Parathyroid adenoma (tissue), 2 donors: Measurements from ENCODE around the gene CDK1.

ENCODE experiments used
- H2AFZ ChIP-seq: fragments of 300-600 bp; sonication (generic); one replicate; pipeline ENCODE4 v1.7.0; 2017; ENCODE audit warnings: antibody characterized with exemption, mild to moderate bottlenecking
- H3K27ac ChIP-seq: fragments of 300-600 bp; sonication (generic); one replicate; pipeline ENCODE4 v1.7.0; 2017
- H3K27me3 ChIP-seq: fragments of 300-600 bp; sonication (generic); one replicate; pipeline ENCODE4 v1.7.0; 2017; ENCODE audit warnings: low read length; ENCODE audit not compliant: control insufficient read depth, insufficient read depth
- H3K36me3 ChIP-seq: fragments of 300-600 bp; sonication (generic); one replicate; pipeline ENCODE4 v1.7.0; 2017; ENCODE audit warnings: low read length; ENCODE audit not compliant: control insufficient read depth, insufficient read depth
- H3K4me1 ChIP-seq: fragments of 300-600 bp; sonication (generic); one replicate; pipeline ENCODE4 v1.7.0; 2017; ENCODE audit warnings: control low read depth
- H3K4me2 ChIP-seq: fragments of 300-600 bp; sonication (generic); one replicate; pipeline ENCODE4 v1.7.0; 2017; ENCODE audit warnings: low read length
- H3K4me3 ChIP-seq: fragments of 300-600 bp; sonication (generic); one replicate; pipeline ENCODE4 v1.7.0; 2017; ENCODE audit warnings: low read depth, low read length
- H3K79me2 ChIP-seq: fragments of 300-600 bp; sonication (generic); one replicate; pipeline ENCODE4 v1.7.0; 2017; ENCODE audit warnings: control low read depth
- H3K9ac ChIP-seq: fragments of 300-600 bp; sonication (generic); one replicate; pipeline ENCODE4 v1.7.0; 2017; ENCODE audit warnings: mild to moderate bottlenecking
- H3K9me3 ChIP-seq: fragments of 300-600 bp; sonication (generic); one replicate; pipeline ENCODE4 v1.7.0; 2017; ENCODE audit warnings: low read length; ENCODE audit not compliant: control insufficient read depth
- TF ChIP-seq, protein P1 (sequence below): fragments of 300-600 bp; sonication (generic); IDR thresholded peaks from one replicate; pipeline ENCODE4 v1.7.0; 2017; ENCODE audit warnings: antibody characterized with exemption, mild to moderate bottlenecking
- donor health status: primary hyperparathyroidism.

The CDK1 gene

DNA sequence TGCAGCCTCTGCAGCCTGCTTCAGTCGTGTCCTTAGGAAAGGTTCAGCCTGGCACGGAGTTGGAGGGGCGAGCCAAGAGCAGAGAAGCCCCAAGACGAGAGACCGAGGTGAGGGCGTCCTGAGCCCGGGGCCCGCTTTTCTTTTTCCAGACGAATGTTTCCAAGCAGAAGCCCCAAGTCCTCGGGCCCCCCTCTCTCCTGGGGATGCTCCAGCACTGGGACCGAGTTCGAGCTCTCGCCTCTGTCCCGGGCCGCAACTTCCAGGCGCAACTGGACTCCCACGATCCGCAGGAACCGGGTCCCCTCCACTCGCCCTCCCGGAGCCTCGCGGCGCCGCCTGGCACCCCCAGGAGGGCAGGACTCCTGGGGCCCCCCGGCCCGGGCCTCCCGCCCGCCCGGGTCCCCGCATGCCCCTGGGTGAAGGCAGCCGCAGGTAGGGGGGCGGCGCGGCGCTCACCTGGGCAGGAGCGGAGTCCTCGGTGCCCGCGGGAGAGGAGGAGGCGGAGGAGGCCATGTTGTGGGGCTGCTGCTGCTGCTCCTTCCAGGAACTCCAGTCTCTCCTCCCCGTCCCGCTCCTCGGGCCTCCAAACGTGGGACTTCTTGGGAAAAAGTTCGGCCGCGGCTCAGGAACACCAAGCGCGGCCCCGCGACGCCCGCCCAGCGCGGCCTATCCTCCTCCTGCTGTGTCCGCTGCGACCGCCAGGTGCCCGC, 45.3 kb upstream of the CDK1 start:
- Histone ChIP-seq H3K36me3 (no peaks in the 10 kb centered on the region), H3K79me2 (peaks cover 4% of the 10 kb centered on the region), H3K4me2 (peak overlapping the region; percentile 82), H3K9ac (peak overlapping the region; percentile 53), H2AFZ (peak overlapping the region; percentile 84), H3K27ac (peak overlapping the region; percentile 73), H3K27me3 (no peaks in the 10 kb centered on the region), H3K4me3 (peak overlapping the region; percentile 76), H3K9me3 (no peaks in the 10 kb centered on the region), H3K4me1 (peaks cover 4% of the 10 kb centered on the region)
- TF ChIP-seq, protein P1, sequence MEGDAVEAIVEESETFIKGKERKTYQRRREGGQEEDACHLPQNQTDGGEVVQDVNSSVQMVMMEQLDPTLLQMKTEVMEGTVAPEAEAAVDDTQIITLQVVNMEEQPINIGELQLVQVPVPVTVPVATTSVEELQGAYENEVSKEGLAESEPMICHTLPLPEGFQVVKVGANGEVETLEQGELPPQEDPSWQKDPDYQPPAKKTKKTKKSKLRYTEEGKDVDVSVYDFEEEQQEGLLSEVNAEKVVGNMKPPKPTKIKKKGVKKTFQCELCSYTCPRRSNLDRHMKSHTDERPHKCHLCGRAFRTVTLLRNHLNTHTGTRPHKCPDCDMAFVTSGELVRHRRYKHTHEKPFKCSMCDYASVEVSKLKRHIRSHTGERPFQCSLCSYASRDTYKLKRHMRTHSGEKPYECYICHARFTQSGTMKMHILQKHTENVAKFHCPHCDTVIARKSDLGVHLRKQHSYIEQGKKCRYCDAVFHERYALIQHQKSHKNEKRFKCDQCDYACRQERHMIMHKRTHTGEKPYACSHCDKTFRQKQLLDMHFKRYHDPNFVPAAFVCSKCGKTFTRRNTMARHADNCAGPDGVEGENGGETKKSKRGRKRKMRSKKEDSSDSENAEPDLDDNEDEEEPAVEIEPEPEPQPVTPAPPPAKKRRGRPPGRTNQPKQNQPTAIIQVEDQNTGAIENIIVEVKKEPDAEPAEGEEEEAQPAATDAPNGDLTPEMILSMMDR, result peak; percentile 71

GRCh38 chr10:60733517-60733822, 44.8 kb upstream of the CDK1 start:
- Histone ChIP-seq H3K27me3 (no peaks in the 10 kb centered on the region), H3K4me2 (peak overlapping the region; percentile 82), H2AFZ (peak overlapping the region; percentile 84), H3K79me2 (peaks cover 4% of the 10 kb centered on the region), H3K4me3 (peak overlapping the region; percentile 76), H3K9me3 (no peaks in the 10 kb centered on the region), H3K36me3 (no peaks in the 10 kb centered on the region), H3K27ac (peak overlapping the region; percentile 73), H3K4me1 (peaks cover 4% of the 10 kb centered on the region), H3K9ac (peak overlapping the region; percentile 53)
- TF ChIP-seq, protein P1, result no peak

GRCh38 chr10:60733826-60734225, 44.5 kb upstream of the CDK1 start:
- Histone ChIP-seq H3K79me2 (peaks cover 4% of the 10 kb centered on the region), H3K9me3 (no peaks in the 10 kb centered on the region), H3K27me3 (no peaks in the 10 kb centered on the region), H3K27ac (peak overlapping the region; percentile 73), H2AFZ (peak overlapping the region; percentile 84), H3K36me3 (no peaks in the 10 kb centered on the region), H3K4me2 (peak overlapping the region; percentile 82), H3K9ac (peak overlapping the region; percentile 53), H3K4me3 (peak overlapping the region; percentile 76), H3K4me1 (peaks cover 4% of the 10 kb centered on the region)
- TF ChIP-seq, protein P1, result no peak

DNA sequence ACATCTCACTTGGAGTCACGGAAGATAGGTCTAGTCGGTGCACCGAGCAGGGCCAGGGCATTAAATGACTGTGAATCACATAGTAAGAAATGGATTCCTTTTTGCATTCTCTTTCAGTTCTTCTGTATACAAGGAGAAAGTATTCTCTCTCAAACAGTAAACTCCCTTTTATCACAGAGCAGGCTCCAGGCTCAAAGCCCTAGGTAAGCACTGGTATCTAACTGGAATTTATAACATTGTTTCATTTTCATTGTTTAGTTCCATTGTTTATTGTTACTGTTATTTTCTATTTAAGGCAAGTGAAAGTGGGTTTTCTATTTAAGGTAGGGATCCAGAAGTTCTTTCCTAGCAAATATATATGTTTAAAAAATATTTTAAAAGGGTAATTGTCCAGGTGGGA, 44.1 kb upstream of the CDK1 start:
- peaks cover 4% of the 10 kb centered on the region for H3K4me1 ChIP-seq
- H3K79me2 ChIP-seq, result peaks cover 4% of the 10 kb centered on the region
- H3K27ac ChIP-seq, result no peak overlapping the region
- H3K27me3 ChIP-seq, result no peaks in the 10 kb centered on the region
- H3K4me3 ChIP-seq, result no peak overlapping the region
- no peak overlapping the region for H3K4me2 ChIP-seq
- TF ChIP-seq, protein P1, result no peak
- no peaks in the 10 kb centered on the region for H3K9me3 ChIP-seq
- H3K36me3 ChIP-seq, result no peaks in the 10 kb centered on the region
- no peak overlapping the region for H3K9ac ChIP-seq
- H2AFZ ChIP-seq, result peak overlapping the region; percentile 84

- Histone ChIP-seq H3K79me2 (peaks cover 2% of the 10 kb centered on the region), H2AFZ (peak overlapping the region; percentile 3), H3K4me2 (no peak overlapping the region), H3K9me3 (no peaks in the 10 kb centered on the region), H3K4me3 (no peak overlapping the region), H3K27me3 (no peaks in the 10 kb centered on the region), H3K36me3 (no peaks in the 10 kb centered on the region), H3K4me1 (peaks cover 4% of the 10 kb centered on the region), H3K27ac (no peak overlapping the region), H3K9ac (no peak overlapping the region)
- TF ChIP-seq, protein P1, result no peak
Measured at GRCh38 chr10:60735244-60735643, 43.0 kb upstream of the CDK1 start.
